Measurements from ENCODE around the gene SELP. TPM values are rescaled to one million over a fixed set of nuclear protein-coding genes. Genes with fewer than 3 reads are reported as not detected.
"Not testable (repeated sequence)": the region's sequence is repeated elsewhere in the genome, so short reads cannot be mapped to it uniquely, and the experiment has no call there.

SELP gene
- polyA plus RNA-seq: 1 to 10 TPM in 2 of 4 donors, under 1 TPM in 1, not detected in 1; 0.27 to 9.1 (median 1.4) TPM
- long read RNA-seq, donor 1: 0 reads
- long read RNA-seq, donor 2: 0 reads
- long read RNA-seq, donor 3: 0 reads
- long read RNA-seq, donor 4: 0 reads
- long read RNA-seq, donor 5: 0 reads
- long read RNA-seq, donor 6: 0 reads
- long read RNA-seq, donor 7: 0 reads
- long read RNA-seq, donor 8: 0 reads
- long read RNA-seq, donor 9: 0 reads
- long read RNA-seq, donor 10: 0 reads

GRCh38 chr1:169630006-169630405 is at the start of gene SELP:
Gene SELP (minus strand): TSS chr1:169630124. CDS start chr1:169630074, 50 bp downstream.
- Histone ChIP-seq H3K36me3 (ENCODE audit: control insufficient read depth in 3 of 3, insufficient read depth in 2 of 3, low read depth in 1 of 3, low read length in 3 of 3) (no peaks in the 10 kb centered on the region), H3K4me3 (ENCODE audit: low read depth in 1 of 3, low read length in 3 of 3) (no peak within 1 kb of the TSS)

GRCh38 chr1:169679692-169680091 is 49.8 kb upstream of the SELP start:
- Histone ChIP-seq H3K4me1 (ENCODE audit: control insufficient read depth in 3 of 3, insufficient read depth in 2 of 3, low read depth in 1 of 3, low read length in 2 of 3) (no peaks in the 10 kb centered on the region), H3K4me3 (ENCODE audit: low read depth in 1 of 3, low read length in 3 of 3) (no peak overlapping the region), H3K27me3 (ENCODE audit: control insufficient read depth in 3 of 3, insufficient read depth in 3 of 3, low read length in 3 of 3) (peaks cover 0 to 4% (median 2%) of the 10 kb centered on the region in 3 donors), H3K9me3 (ENCODE audit: control insufficient read depth in 2 of 2, insufficient read depth in 1 of 2, low read depth in 1 of 2, low read length in 1 of 2) (no peaks in the 10 kb centered on the region), H3K27ac (ENCODE audit: low read depth in 1 of 3, low read length in 2 of 3) (no peak overlapping the region), H3K36me3 (ENCODE audit: control insufficient read depth in 3 of 3, insufficient read depth in 2 of 3, low read depth in 1 of 3, low read length in 3 of 3) (no peaks in the 10 kb centered on the region)
- DNase-seq (no peak), FAIRE-seq (no peak)
- 78 to 83% (median 81%) methylated on average over 3 of the region's 3 CpGs for WGBS, 3 donors

More at GRCh38 chr1:169630006-169630405, at the start of gene SELP:
- Histone ChIP-seq H3K4me1 (ENCODE audit: control insufficient read depth in 3 of 3, insufficient read depth in 2 of 3, low read depth in 1 of 3, low read length in 2 of 3) (no peaks in the 10 kb centered on the region), H3K27ac (ENCODE audit: low read depth in 1 of 3, low read length in 2 of 3) (no peak within 1 kb of the TSS), H3K27me3 (ENCODE audit: control insufficient read depth in 3 of 3, insufficient read depth in 3 of 3, low read length in 3 of 3) (no peaks in the 10 kb centered on the region), H3K9me3 (ENCODE audit: control insufficient read depth in 2 of 2, insufficient read depth in 1 of 2, low read depth in 1 of 2, low read length in 1 of 2) (peaks cover 2 to 17% of the 10 kb centered on the region in 2 donors)
- FAIRE-seq (no peak), DNase-seq (no peak)
- WGBS, 3 donors: 76 to 85% (median 81%) methylated on average over 1 of the region's 1 CpG

GRCh38 chr1:169676001-169676400 is 46.1 kb upstream of the SELP start:
- Histone ChIP-seq H3K36me3 (ENCODE audit: control insufficient read depth in 3 of 3, insufficient read depth in 2 of 3, low read depth in 1 of 3, low read length in 3 of 3) (no peaks in the 10 kb centered on the region), H3K4me1 (ENCODE audit: control insufficient read depth in 3 of 3, insufficient read depth in 2 of 3, low read depth in 1 of 3, low read length in 2 of 3) (no peaks in the 10 kb centered on the region), H3K9me3 (ENCODE audit: control insufficient read depth in 2 of 2, insufficient read depth in 1 of 2, low read depth in 1 of 2, low read length in 1 of 2) (no peaks in the 10 kb centered on the region), H3K4me3 (ENCODE audit: low read depth in 1 of 3, low read length in 3 of 3) (no peak overlapping the region), H3K27me3 (ENCODE audit: control insufficient read depth in 3 of 3, insufficient read depth in 3 of 3, low read length in 3 of 3) (peaks cover 0 to 2% (median 2%) of the 10 kb centered on the region in 3 donors), H3K27ac (ENCODE audit: low read depth in 1 of 3, low read length in 2 of 3) (no peak overlapping the region)
- DNase-seq: no peak
- no peak for FAIRE-seq
- whole genome bisulfite sequencing, 3 donors: 35 to 37% (median 37%) methylated on average over 2 of the region's 2 CpGs

- DNase-seq: no peak
- H3K27me3 ChIP-seq (ENCODE audit: control insufficient read depth in 3 of 3, insufficient read depth in 3 of 3, low read length in 3 of 3): peaks cover 0 to 2% (median 0%) of the 10 kb centered on the region in 3 donors
Observed at GRCh38 chr1:169670836-169671235, 40.9 kb upstream of the SELP start.

GRCh38 chr1:169670244-169670643 is 40.3 kb upstream of the SELP start:
- not testable (repeated sequence) for H3K27me3 ChIP-seq (ENCODE audit: control insufficient read depth in 3 of 3, insufficient read depth in 3 of 3, low read length in 3 of 3); H3K36me3 ChIP-seq (ENCODE audit: control insufficient read depth in 3 of 3, insufficient read depth in 2 of 3, low read depth in 1 of 3, low read length in 3 of 3); H3K4me1 ChIP-seq (ENCODE audit: control insufficient read depth in 3 of 3, insufficient read depth in 2 of 3, low read depth in 1 of 3, low read length in 2 of 3); DNase-seq; FAIRE-seq; H3K27ac ChIP-seq (ENCODE audit: low read depth in 1 of 3, low read length in 2 of 3); H3K9me3 ChIP-seq (ENCODE audit: control insufficient read depth in 2 of 2, insufficient read depth in 1 of 2, low read depth in 1 of 2, low read length in 1 of 2); H3K4me3 ChIP-seq (ENCODE audit: low read depth in 1 of 3, low read length in 3 of 3)
- 88 to 96% (median 96%) methylated on average over 3 of the region's 3 CpGs for WGBS, 3 donors

More at GRCh38 chr1:169670836-169671235, 40.9 kb upstream of the SELP start:
- WGBS, 3 donors: 27 to 57% (median 43%) methylated on average over 3 of the region's 3 CpGs
- FAIRE-seq: no peak
- Histone ChIP-seq H3K4me3 (ENCODE audit: low read depth in 1 of 3, low read length in 3 of 3) (no peak overlapping the region), H3K9me3 (ENCODE audit: control insufficient read depth in 2 of 2, insufficient read depth in 1 of 2, low read depth in 1 of 2, low read length in 1 of 2) (no peaks in the 10 kb centered on the region), H3K4me1 (ENCODE audit: control insufficient read depth in 3 of 3, insufficient read depth in 2 of 3, low read depth in 1 of 3, low read length in 2 of 3) (no peaks in the 10 kb centered on the region), H3K27ac (ENCODE audit: low read depth in 1 of 3, low read length in 2 of 3) (no peak overlapping the region), H3K36me3 (ENCODE audit: control insufficient read depth in 3 of 3, insufficient read depth in 2 of 3, low read depth in 1 of 3, low read length in 3 of 3) (no peaks in the 10 kb centered on the region)

GRCh38 chr1:169667699-169668596 is 38.0 kb upstream of the SELP start:
- DNase-seq; H3K36me3 ChIP-seq (ENCODE audit: control insufficient read depth in 3 of 3, insufficient read depth in 2 of 3, low read depth in 1 of 3, low read length in 3 of 3); H3K9me3 ChIP-seq (ENCODE audit: control insufficient read depth in 2 of 2, insufficient read depth in 1 of 2, low read depth in 1 of 2, low read length in 1 of 2); FAIRE-seq; H3K4me1 ChIP-seq (ENCODE audit: control insufficient read depth in 3 of 3, insufficient read depth in 2 of 3, low read depth in 1 of 3, low read length in 2 of 3); H3K27me3 ChIP-seq (ENCODE audit: control insufficient read depth in 3 of 3, insufficient read depth in 3 of 3, low read length in 3 of 3); H3K4me3 ChIP-seq (ENCODE audit: low read depth in 1 of 3, low read length in 3 of 3); H3K27ac ChIP-seq (ENCODE audit: low read depth in 1 of 3, low read length in 2 of 3): not testable (repeated sequence)
- WGBS, 3 donors: 86 to 94% (median 91%) methylated on average over 20 to 27 of the region's 28 CpGs

GRCh38 chr1:169667227-169667639 is 37.3 kb upstream of the SELP start:
- not testable (repeated sequence) for H3K4me3 ChIP-seq (ENCODE audit: low read depth in 1 of 3, low read length in 3 of 3); DNase-seq; H3K4me1 ChIP-seq (ENCODE audit: control insufficient read depth in 3 of 3, insufficient read depth in 2 of 3, low read depth in 1 of 3, low read length in 2 of 3); H3K36me3 ChIP-seq (ENCODE audit: control insufficient read depth in 3 of 3, insufficient read depth in 2 of 3, low read depth in 1 of 3, low read length in 3 of 3); H3K27me3 ChIP-seq (ENCODE audit: control insufficient read depth in 3 of 3, insufficient read depth in 3 of 3, low read length in 3 of 3); H3K9me3 ChIP-seq (ENCODE audit: control insufficient read depth in 2 of 2, insufficient read depth in 1 of 2, low read depth in 1 of 2, low read length in 1 of 2); H3K27ac ChIP-seq (ENCODE audit: low read depth in 1 of 3, low read length in 2 of 3); FAIRE-seq
- WGBS, 3 donors: 42 to 54% (median 49%) methylated on average over 2 of the region's 2 CpGs

- 68 to 70% (median 69%) methylated on average over 7 to 8 of the region's 8 CpGs for WGBS, 3 donors
- not testable (repeated sequence) for FAIRE-seq; DNase-seq; H3K27ac ChIP-seq (ENCODE audit: low read depth in 1 of 3, low read length in 2 of 3); H3K27me3 ChIP-seq (ENCODE audit: control insufficient read depth in 3 of 3, insufficient read depth in 3 of 3, low read length in 3 of 3); H3K9me3 ChIP-seq (ENCODE audit: control insufficient read depth in 2 of 2, insufficient read depth in 1 of 2, low read depth in 1 of 2, low read length in 1 of 2); H3K36me3 ChIP-seq (ENCODE audit: control insufficient read depth in 3 of 3, insufficient read depth in 2 of 3, low read depth in 1 of 3, low read length in 3 of 3); H3K4me3 ChIP-seq (ENCODE audit: low read depth in 1 of 3, low read length in 3 of 3); H3K4me1 ChIP-seq (ENCODE audit: control insufficient read depth in 3 of 3, insufficient read depth in 2 of 3, low read depth in 1 of 3, low read length in 2 of 3)
Observed at GRCh38 chr1:169662680-169663079, 32.8 kb upstream of the SELP start.
